Caco-2 (cell line): Measurements from ENCODE around the gene ABHD12B. TPM values are rescaled to one million over a fixed set of nuclear protein-coding genes. Genes with fewer than 3 reads are reported as not detected.

ENCODE experiments used
- BruUV-seq: library from RNA; stranded (reverse); fragments of 400-500 nt; replicated peaks from 2 replicates; lab custom pipeline; 2021; lab: Mats Ljungman, UMichigan
- CTCF ChIA-PET: fragments of 300-600 bp; sonication (Branson Sonifier 250); formaldehyde crosslinking; loops from one replicate; lab custom pipeline; 2022; ENCODE audit warnings: antibody characterized with exemption; lab: Charles Lee
- POLR2A ChIA-PET: fragments of 300-600 bp; sonication (Branson Sonifier 250); formaldehyde crosslinking; loops from one replicate; lab custom pipeline; 2022; ENCODE audit warnings: antibody characterized with exemption; lab: Charles Lee
- DNase-seq, 2 experiments: peaks; one replicate each; pipeline versions ENCODE4 v3.0.0 to v3.0.0-alpha.2; 2020 to 2022
- H3K27me3 ChIP-seq: replicated peaks from 2 replicates; pipeline ENCODE4 v1.6.0; 2011; ENCODE audit warnings: low read length; ENCODE audit not compliant: control insufficient read depth, insufficient read depth
- H3K36me3 ChIP-seq: 2 replicates; pipeline ENCODE4 v1.5.1; 2011; ENCODE audit warnings: low read length; ENCODE audit not compliant: control insufficient read depth, insufficient read depth
- H3K4me1 ChIP-seq: fragments of 250-450 bp; sonication (Bioruptor Pico); 2 replicates; pipeline ENCODE4 v1.5.1; 2020; ENCODE audit warnings: mild to moderate bottlenecking
- H3K4me3 ChIP-seq: 2 replicates; pipeline ENCODE4 v1.5.1; 2011; ENCODE audit warnings: low read depth, mild to moderate bottlenecking, control low read depth, low read length
- H3K9me3 ChIP-seq: fragments of 250-450 bp; sonication (Bioruptor Pico); 2 replicates; pipeline ENCODE4 v1.5.1; 2020; ENCODE audit warnings: mild to moderate bottlenecking, moderate library complexity
- H3K27ac Mint-ChIP-seq: one replicate; pipeline ENCODE4 v1.8.0; 2022; ENCODE audit warnings: mixed read lengths; ENCODE audit not compliant: unreplicated experiment
- H3K27me3 Mint-ChIP-seq: one replicate; pipeline ENCODE4 v1.8.0; 2022; ENCODE audit warnings: mixed read lengths; ENCODE audit not compliant: insufficient read depth, unreplicated experiment
- H3K36me3 Mint-ChIP-seq: one replicate; pipeline ENCODE4 v1.8.0; 2022; ENCODE audit warnings: mild to moderate bottlenecking, mixed read lengths; ENCODE audit not compliant: insufficient read depth, unreplicated experiment
- H3K4me1 Mint-ChIP-seq: one replicate; pipeline ENCODE4 v1.8.0; 2022; ENCODE audit warnings: low read depth, mixed read lengths; ENCODE audit not compliant: unreplicated experiment
- H3K4me3 Mint-ChIP-seq: one replicate; pipeline ENCODE4 v1.8.0; 2022; ENCODE audit warnings: mild to moderate bottlenecking, moderate library complexity, mixed read lengths; ENCODE audit not compliant: unreplicated experiment
- H3K9me3 Mint-ChIP-seq: one replicate; pipeline ENCODE4 v1.8.0; 2022; ENCODE audit warnings: mixed read lengths; ENCODE audit not compliant: unreplicated experiment
- intact Hi-C: fragments of 100-400 bp; cut with micrococcal nuclease; formaldehyde crosslinking; loops from one replicate; pipeline ENCODE4 v1.10.0; 2022; ENCODE audit not compliant: unreplicated experiment
- total RNA-seq: library from RNA; stranded (reverse); gene quantifications from 2 replicates; pipeline ENCODE4 v1.2.3, GENCODE V29; 2022
- TF ChIP-seq, protein P1 (sequence below), 2 experiments: fragments of 200-600 bp in 1 of 2; IDR thresholded peaks; 1 replicate in 1 of 2; 2 replicates in 1 of 2; pipeline versions ENCODE4 v1.5.1 to v1.8.0; 2011 to 2022; ENCODE audit warnings: antibody characterized with exemption in 1 of 2, control low read depth in 1 of 2, inconsistent platforms in 1 of 2, low read depth in 1 of 2, low read length in 1 of 2, mild to moderate bottlenecking in 1 of 2, moderate library complexity in 1 of 2; ENCODE audit not compliant: insufficient read depth in 1 of 2, severe bottlenecking in 1 of 2, unreplicated experiment in 1 of 2

The ABHD12B gene
- total RNA-seq, 1 experiment from 2014 or later = not detected

GRCh38 chr14:50951032-50951431 is 79.2 kb downstream of the ABHD12B start:
- H3K27ac Mint-ChIP-seq = no peak overlapping the region
- H3K36me3 Mint-ChIP-seq = no peaks in the 10 kb centered on the region
- H3K4me3 Mint-ChIP-seq = no peak overlapping the region
- peaks cover 13% of the 10 kb centered on the region for H3K4me1 Mint-ChIP-seq
- no peaks in the 10 kb centered on the region for H3K27me3 Mint-ChIP-seq
- Histone ChIP-seq H3K27me3 (no peaks in the 10 kb centered on the region), H3K36me3 (no peaks in the 10 kb centered on the region), H3K4me3 (no peak overlapping the region), H3K4me1 (peaks cover 6% of the 10 kb centered on the region; the same call in 1 of the 2 replicates), H3K9me3 (no peaks in the 10 kb centered on the region)
- ChIA-PET CTCF (no interaction called here), POLR2A (interaction anchor here (0.6 kb wide), 1 partner anchor 7 kb away, joined by 14 read pairs; no protein-coding TSS in a partner anchor)
- no TSS peak for BruUV-seq
- no peaks in the 10 kb centered on the region for H3K9me3 Mint-ChIP-seq
- TF ChIP-seq, protein P1, sequence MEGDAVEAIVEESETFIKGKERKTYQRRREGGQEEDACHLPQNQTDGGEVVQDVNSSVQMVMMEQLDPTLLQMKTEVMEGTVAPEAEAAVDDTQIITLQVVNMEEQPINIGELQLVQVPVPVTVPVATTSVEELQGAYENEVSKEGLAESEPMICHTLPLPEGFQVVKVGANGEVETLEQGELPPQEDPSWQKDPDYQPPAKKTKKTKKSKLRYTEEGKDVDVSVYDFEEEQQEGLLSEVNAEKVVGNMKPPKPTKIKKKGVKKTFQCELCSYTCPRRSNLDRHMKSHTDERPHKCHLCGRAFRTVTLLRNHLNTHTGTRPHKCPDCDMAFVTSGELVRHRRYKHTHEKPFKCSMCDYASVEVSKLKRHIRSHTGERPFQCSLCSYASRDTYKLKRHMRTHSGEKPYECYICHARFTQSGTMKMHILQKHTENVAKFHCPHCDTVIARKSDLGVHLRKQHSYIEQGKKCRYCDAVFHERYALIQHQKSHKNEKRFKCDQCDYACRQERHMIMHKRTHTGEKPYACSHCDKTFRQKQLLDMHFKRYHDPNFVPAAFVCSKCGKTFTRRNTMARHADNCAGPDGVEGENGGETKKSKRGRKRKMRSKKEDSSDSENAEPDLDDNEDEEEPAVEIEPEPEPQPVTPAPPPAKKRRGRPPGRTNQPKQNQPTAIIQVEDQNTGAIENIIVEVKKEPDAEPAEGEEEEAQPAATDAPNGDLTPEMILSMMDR (IDR thresholded peaks at IDR 0.05; ENCODE audit: insufficient read depth in 1 of 2, low read depth in 1 of 2, low read length in 1 of 2, severe bottlenecking in 1 of 2, unreplicated experiment in 1 of 2) = no peak
- intact Hi-C loops = no loop called here
- DNase-seq = no peak

GRCh38 chr14:50953502-50953901 is 81.6 kb downstream of the ABHD12B start:
- intact Hi-C loops = no loop called here
- no peaks in the 10 kb centered on the region for H3K36me3 ChIP-seq
- CTCF ChIA-PET = no interaction called here
- Mint-ChIP-seq H3K36me3 (no peaks in the 10 kb centered on the region), H3K4me3 (no peak overlapping the region), H3K27me3 (no peaks in the 10 kb centered on the region), H3K27ac (no peak overlapping the region), H3K4me1 (peaks cover 14% of the 10 kb centered on the region), H3K9me3 (no peaks in the 10 kb centered on the region)
- H3K4me1 ChIP-seq = peaks cover 6% of the 10 kb centered on the region; the same call in 1 of the 2 replicates
- no peaks in the 10 kb centered on the region for H3K9me3 ChIP-seq
- no TSS peak for BruUV-seq
- POLR2A ChIA-PET = no interaction called here
- TF ChIP-seq, protein P1 (IDR thresholded peaks at IDR 0.05; ENCODE audit: insufficient read depth in 1 of 2, low read depth in 1 of 2, low read length in 1 of 2, severe bottlenecking in 1 of 2, unreplicated experiment in 1 of 2) = no peak
- H3K27me3 ChIP-seq = no peaks in the 10 kb centered on the region
- DNase-seq = no peak
- no peak overlapping the region for H3K4me3 ChIP-seq

Other genes starting within 250 kb of the ABHD12B start
- gene SAV1, start 203.7 kb upstream of the ABHD12B start, total RNA-seq = 28.0 and 28.3 TPM in 2 replicates
- 11.2 and 16.9 TPM in 2 replicates for gene NIN, start 40.9 kb upstream of the ABHD12B start, total RNA-seq
- gene PYGL, start 72.4 kb downstream of the ABHD12B start, total RNA-seq = 80.8 and 98.1 TPM in 2 replicates
- 2.7 and 3.0 TPM in 2 replicates for gene TRIM9, start 223.1 kb downstream of the ABHD12B start, total RNA-seq